Mucosa of gallbladder (tissue), 1 donor: ENCODE data around the gene C10orf67. TPM values are rescaled to one million over a fixed set of nuclear protein-coding genes. Genes with fewer than 3 reads are reported as not detected.

ENCODE experiments used
- DNase-seq: peaks from one replicate; pipeline ENCODE4 v3.0.0-alpha.2; 2020; ENCODE audit warnings: low spot score
- total RNA-seq: library from RNA; stranded (reverse); gene quantifications from one replicate; pipeline ENCODE4 v1.2.1, GENCODE V29; 2021
- donor health status: DM: no; HTN: no; CAD: no.

The C10orf67 gene
- total RNA-seq, 1 donor from 2014 or later = 0.14 TPM

DNA sequence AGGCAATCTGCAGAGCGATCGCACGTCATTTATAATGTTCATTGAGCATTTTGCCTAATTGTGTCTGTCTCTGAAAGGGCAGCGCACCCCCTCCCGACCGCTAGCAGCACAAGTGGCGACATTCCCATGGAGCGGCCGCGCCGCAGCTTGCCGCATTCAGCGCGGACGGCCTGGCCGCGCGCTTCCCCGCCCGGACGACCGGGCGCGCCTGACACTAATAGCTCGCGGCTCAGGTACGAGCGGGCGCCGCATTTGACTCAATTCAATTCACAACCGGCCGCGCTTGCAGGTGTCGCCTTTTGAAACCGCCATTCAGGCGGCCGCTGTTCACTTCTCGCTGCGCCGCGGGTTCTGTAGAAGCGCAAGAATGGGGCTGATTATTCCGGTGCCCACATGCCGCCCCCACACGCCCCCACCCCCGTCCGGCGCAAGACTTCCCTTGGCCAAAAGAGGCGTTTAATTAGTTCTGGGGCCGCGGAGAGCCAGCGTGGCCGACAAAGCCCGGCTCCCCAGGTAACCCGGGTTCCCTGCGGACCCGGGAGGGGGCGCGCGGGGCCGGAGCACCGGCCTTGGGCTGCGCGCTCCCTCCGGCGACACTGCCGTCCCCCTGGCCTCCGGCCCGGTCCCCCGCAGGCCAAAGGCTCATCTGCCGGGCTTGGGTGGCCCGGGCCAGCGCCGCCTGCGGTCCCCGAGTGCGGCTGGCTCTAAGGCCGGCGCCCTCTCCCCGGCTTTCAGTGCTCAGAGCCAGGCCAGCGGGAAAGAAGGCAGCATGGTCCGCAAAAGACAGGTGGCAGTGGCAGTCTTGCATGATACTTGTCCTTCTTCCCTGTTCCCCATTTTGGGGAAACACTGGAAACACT, 171.2 kb downstream of the C10orf67 start:
- DNase-seq = no peak

- DNase-seq = no peak
Measured at GRCh38 chr10:23172429-23173213, 172.0 kb downstream of the C10orf67 start.

- DNase-seq = peak; percentile 24
Measured at GRCh38 chr10:23171232-23171876, 173.2 kb downstream of the C10orf67 start.

DNA sequence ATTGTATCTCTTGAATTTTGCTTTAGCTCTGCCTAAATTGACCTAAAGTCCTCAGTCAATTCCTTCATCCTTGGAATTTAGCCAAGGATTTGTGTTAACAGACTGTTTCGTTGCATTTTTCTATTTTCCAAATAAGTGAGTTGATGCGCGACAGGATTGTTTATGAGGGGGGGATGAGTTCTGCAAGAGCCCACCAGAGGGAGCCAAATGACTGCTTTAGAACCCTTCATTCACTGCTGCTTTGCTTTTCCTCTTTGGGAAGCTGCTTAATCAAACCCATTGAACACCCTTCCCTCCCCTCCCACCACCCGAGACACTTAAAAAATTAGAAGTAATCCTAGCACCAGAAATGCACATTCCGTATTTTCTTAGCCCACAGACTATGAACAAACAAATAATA, 186.2 kb downstream of the C10orf67 start:
- peak; percentile 27 for DNase-seq

- DNase-seq = no peak
Measured at GRCh38 chr10:23157691-23158369, 186.8 kb downstream of the C10orf67 start.

GRCh38 chr10:23157239-23157681, 187.3 kb downstream of the C10orf67 start:
- DNase-seq = no peak

- DNase-seq = no peak
Measured at GRCh38 chr10:23156447-23157150, 188.0 kb downstream of the C10orf67 start.

- DNase-seq = no peak
Measured at GRCh38 chr10:23155169-23155568, 189.4 kb downstream of the C10orf67 start.

Other genes starting within 250 kb of the C10orf67 start
- 45.5 TPM for gene MSRB2, start 249.2 kb downstream of the C10orf67 start, total RNA-seq
- not detected for gene PTF1A, start 152.5 kb downstream of the C10orf67 start, total RNA-seq
- gene OTUD1, start 94.3 kb upstream of the C10orf67 start, total RNA-seq = 24.1 TPM